ENCODE data around the gene CRLF2.

The CRLF2 gene

DNA sequence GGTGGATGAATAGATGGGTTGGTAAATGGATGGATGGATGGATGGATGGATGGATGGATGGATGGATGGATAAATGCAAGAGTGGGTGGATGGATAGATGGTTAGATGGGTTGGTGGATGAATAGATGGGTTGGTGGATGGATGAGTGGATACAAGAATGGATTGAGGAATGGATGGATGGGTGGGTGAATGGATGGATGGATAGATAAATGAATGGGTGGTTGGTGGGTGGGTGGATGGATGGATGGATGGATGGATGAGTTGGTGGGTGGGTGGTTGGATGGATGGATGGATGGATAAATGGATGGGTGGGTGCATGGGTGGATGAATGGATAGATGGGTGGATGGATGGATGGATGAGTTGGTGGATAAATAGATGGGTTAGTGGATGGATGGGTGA is 13.8 kb upstream of the CRLF2 start:
- no peak for TF ChIP-seq ZBTB7A (IDR thresholded peaks at IDR 0.05; ENCODE audit: low read depth)
- TF ChIP-seq TCF12 (IDR thresholded peaks at IDR 0.05; ENCODE audit: low read depth): no peak
- TF ChIP-seq CREB1 (IDR thresholded peaks at IDR 0.05; ENCODE audit: low read depth): no peak
- no peak for TF ChIP-seq MAX (IDR thresholded peaks at IDR 0.05)
- no peak for TF ChIP-seq NFIC (IDR thresholded peaks at IDR 0.05)
- TF ChIP-seq, protein P1, sequence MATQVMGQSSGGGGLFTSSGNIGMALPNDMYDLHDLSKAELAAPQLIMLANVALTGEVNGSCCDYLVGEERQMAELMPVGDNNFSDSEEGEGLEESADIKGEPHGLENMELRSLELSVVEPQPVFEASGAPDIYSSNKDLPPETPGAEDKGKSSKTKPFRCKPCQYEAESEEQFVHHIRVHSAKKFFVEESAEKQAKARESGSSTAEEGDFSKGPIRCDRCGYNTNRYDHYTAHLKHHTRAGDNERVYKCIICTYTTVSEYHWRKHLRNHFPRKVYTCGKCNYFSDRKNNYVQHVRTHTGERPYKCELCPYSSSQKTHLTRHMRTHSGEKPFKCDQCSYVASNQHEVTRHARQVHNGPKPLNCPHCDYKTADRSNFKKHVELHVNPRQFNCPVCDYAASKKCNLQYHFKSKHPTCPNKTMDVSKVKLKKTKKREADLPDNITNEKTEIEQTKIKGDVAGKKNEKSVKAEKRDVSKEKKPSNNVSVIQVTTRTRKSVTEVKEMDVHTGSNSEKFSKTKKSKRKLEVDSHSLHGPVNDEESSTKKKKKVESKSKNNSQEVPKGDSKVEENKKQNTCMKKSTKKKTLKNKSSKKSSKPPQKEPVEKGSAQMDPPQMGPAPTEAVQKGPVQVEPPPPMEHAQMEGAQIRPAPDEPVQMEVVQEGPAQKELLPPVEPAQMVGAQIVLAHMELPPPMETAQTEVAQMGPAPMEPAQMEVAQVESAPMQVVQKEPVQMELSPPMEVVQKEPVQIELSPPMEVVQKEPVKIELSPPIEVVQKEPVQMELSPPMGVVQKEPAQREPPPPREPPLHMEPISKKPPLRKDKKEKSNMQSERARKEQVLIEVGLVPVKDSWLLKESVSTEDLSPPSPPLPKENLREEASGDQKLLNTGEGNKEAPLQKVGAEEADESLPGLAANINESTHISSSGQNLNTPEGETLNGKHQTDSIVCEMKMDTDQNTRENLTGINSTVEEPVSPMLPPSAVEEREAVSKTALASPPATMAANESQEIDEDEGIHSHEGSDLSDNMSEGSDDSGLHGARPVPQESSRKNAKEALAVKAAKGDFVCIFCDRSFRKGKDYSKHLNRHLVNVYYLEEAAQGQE (IDR thresholded peaks at IDR 0.05; ENCODE audit: low read depth): no peak
- TF ChIP-seq RAD21 (IDR thresholded peaks at IDR 0.05; ENCODE audit: low read depth): no peak
- TF ChIP-seq YY1 (IDR thresholded peaks at IDR 0.05; ENCODE audit: low read depth): no peak

DNA sequence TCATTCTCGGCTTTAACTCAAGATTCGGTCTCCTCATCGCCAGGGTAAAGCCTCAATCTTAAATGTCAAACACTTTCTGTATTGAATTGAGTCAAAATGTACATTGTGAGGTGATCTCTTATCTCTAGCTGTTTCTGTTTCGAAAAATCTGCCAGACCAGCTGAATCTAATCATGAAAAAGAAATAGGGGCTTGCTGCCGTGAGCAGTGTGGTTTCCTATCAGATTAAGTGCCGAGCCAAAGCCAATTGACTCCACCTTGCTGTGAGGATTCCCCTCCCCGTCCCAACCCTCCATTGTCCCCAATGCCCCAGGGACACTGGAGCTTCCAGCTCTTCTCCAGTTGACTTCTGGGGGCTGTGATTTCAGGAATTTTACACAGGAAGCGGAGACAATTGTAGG is 12.5 kb upstream of the CRLF2 start:
- TF ChIP-seq EGR1 (IDR thresholded peaks at IDR 0.05) (no peak), CEBPB (IDR thresholded peaks at IDR 0.05) (no peak), TAF1 (IDR thresholded peaks at IDR 0.05; ENCODE audit: low read depth) (no peak), YY1 (IDR thresholded peaks at IDR 0.05; ENCODE audit: low read depth) (no peak), CREB1 (IDR thresholded peaks at IDR 0.05; ENCODE audit: low read depth) (no peak), ZBTB7A (IDR thresholded peaks at IDR 0.05; ENCODE audit: low read depth) (no peak), TEAD4 (IDR thresholded peaks at IDR 0.05) (no peak), USF1 (IDR thresholded peaks at IDR 0.05) (no peak), TCF12 (IDR thresholded peaks at IDR 0.05; ENCODE audit: low read depth) (no peak), MAX (IDR thresholded peaks at IDR 0.05) (no peak), FOXM1 (IDR thresholded peaks at IDR 0.05; ENCODE audit: borderline replicate concordance, low read depth) (no peak), RAD21 (IDR thresholded peaks at IDR 0.05; ENCODE audit: low read depth) (no peak), NFIC (IDR thresholded peaks at IDR 0.05) (no peak), EP300 (IDR thresholded peaks at IDR 0.05; ENCODE audit: borderline replicate concordance) (no peak)
- TF ChIP-seq, protein P1 (IDR thresholded peaks at IDR 0.05; ENCODE audit: low read depth): no peak

DNA sequence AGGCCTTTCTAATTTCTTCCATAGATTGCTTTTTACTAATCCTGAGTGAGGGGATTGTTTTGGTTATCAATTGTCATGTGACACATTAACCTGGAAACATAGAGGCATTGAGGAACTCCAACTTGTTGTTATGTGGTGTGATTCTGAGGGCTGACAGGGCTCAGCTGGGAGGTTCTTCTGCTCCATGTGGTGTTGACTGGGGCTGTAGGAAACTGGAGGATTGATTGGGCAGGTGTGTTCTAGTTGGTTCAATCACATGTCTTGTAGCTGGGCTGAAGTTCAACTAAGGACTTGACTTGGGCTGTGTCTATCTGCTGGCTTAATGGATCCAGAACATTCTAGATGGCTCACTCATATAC is 10.8 kb upstream of the CRLF2 start:
- TF ChIP-seq, protein P1 (IDR thresholded peaks at IDR 0.05; ENCODE audit: low read depth): no peak
- TF ChIP-seq MAX (IDR thresholded peaks at IDR 0.05): no peak
- no peak for TF ChIP-seq TCF12 (IDR thresholded peaks at IDR 0.05; ENCODE audit: low read depth)
- no peak for TF ChIP-seq ZBTB7A (IDR thresholded peaks at IDR 0.05; ENCODE audit: low read depth)
- no peak for TF ChIP-seq RAD21 (IDR thresholded peaks at IDR 0.05; ENCODE audit: low read depth)
- no peak for TF ChIP-seq EP300 (IDR thresholded peaks at IDR 0.05; ENCODE audit: borderline replicate concordance)
- TF ChIP-seq NFIC (IDR thresholded peaks at IDR 0.05): no peak
- TF ChIP-seq EGR1 (IDR thresholded peaks at IDR 0.05): no peak
- no peak for TF ChIP-seq TEAD4 (IDR thresholded peaks at IDR 0.05)
- no peak for TF ChIP-seq CREB1 (IDR thresholded peaks at IDR 0.05; ENCODE audit: low read depth)
- TF ChIP-seq USF1 (IDR thresholded peaks at IDR 0.05): no peak
- no peak for TF ChIP-seq YY1 (IDR thresholded peaks at IDR 0.05; ENCODE audit: low read depth)
- TF ChIP-seq CEBPB (IDR thresholded peaks at IDR 0.05): no peak
- no peak for TF ChIP-seq TAF1 (IDR thresholded peaks at IDR 0.05; ENCODE audit: low read depth)
- no peak for TF ChIP-seq FOXM1 (IDR thresholded peaks at IDR 0.05; ENCODE audit: borderline replicate concordance, low read depth)

GRCh38 chrX:1222531-1223241 is 10.2 kb upstream of the CRLF2 start:
- TF ChIP-seq EGR1 (IDR thresholded peaks at IDR 0.05): no peak
